C4-2B (cell line): Measurements from ENCODE around the gene ELOA2.
A peak's percentile ranks its signal among the peaks of the same experiment; 100 is the strongest.
"Not testable (repeated sequence)": the region's sequence is repeated elsewhere in the genome, so short reads cannot be mapped to it uniquely, and the experiment has no call there.

Experiments
- H3K27ac ChIP-seq: fragments of 450-650 bp; 2 replicates; pipeline ENCODE4 v1.5.1; 2017
- CTCF ChIP-seq: fragments of 450-650 bp; conservative IDR thresholded peaks from 2 replicates; pipeline ENCODE4 v1.5.1; 2017; ENCODE audit warnings: mild to moderate bottlenecking
- ZFX ChIP-seq: fragments of 450-650 bp; IDR thresholded peaks from 2 replicates; pipeline ENCODE4 v1.6.1; 2017

ELOA2 gene

GRCh38 chr18:47062471-47062870 lies 27.1 kb upstream of the ELOA2 start:
- H3K27ac ChIP-seq = no peak overlapping the region
- TF ChIP-seq ZFX = no peak
- no peak for TF ChIP-seq CTCF

GRCh38 chr18:47054369-47054768 lies 18.9 kb upstream of the ELOA2 start:
- TF ChIP-seq CTCF = no peak
- no peak for TF ChIP-seq ZFX

DNA sequence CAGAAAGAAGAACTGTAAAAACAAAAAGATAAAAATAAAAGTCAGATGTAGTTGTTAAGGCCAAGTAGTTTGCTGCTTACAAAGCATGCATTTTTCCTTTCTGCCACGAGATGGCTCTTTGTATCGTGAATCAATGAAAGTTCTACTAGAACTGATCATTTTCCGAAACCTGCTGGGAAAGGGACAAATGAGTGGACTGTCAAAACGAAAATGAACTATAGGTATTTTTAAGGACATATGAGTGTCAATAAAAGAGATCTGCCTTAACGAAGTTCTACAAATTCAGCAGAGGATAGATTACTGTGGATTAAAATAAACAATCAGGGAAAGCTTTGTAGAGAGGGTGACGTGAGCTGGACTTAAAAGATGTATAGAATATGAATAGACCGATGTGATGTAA lies 15.0 kb upstream of the ELOA2 start:
- H3K27ac ChIP-seq = no peak overlapping the region
- TF ChIP-seq ZFX (no peak), CTCF (peak; percentile 75)

More at GRCh38 chr18:47054369-47054768, 18.9 kb upstream of the ELOA2 start:
- H3K27ac ChIP-seq = no peak overlapping the region

DNA sequence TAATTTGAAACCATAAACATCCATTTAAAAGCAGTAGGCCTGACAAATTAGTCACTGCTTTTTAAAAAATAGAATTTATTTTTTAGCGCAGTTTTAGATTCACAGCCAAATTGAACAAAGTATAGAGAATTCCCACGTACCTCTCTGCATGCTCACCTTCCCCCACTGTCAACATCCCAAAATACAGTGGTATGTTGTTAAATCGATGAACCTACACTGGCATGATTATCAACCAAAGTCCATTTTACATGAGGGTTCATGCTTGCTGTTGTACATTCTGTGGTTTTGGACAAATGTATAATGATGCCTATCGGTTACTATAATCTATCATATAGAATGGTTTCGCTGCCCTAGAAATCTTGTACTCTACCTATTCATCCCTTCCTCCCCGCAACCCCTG lies 5.6 kb upstream of the ELOA2 start:
- no peak for TF ChIP-seq CTCF
- H3K27ac ChIP-seq = no peak overlapping the region

GRCh38 chr18:47036927-47037578 lies 1.6 kb upstream of the ELOA2 start:
- H3K27ac ChIP-seq = no peak overlapping the region
- TF ChIP-seq ZFX (no peak), CTCF (no peak)

- no peak overlapping the region for H3K27ac ChIP-seq
- TF ChIP-seq ZFX = no peak
- peak; percentile 72 for TF ChIP-seq CTCF
Observed at GRCh38 chr18:47036298-47036874, 965 bp upstream of the ELOA2 start.

- H3K27ac ChIP-seq = not testable (repeated sequence)
Observed at GRCh38 chr18:47034591-47034990, 830 bp downstream of the ELOA2 start.

DNA sequence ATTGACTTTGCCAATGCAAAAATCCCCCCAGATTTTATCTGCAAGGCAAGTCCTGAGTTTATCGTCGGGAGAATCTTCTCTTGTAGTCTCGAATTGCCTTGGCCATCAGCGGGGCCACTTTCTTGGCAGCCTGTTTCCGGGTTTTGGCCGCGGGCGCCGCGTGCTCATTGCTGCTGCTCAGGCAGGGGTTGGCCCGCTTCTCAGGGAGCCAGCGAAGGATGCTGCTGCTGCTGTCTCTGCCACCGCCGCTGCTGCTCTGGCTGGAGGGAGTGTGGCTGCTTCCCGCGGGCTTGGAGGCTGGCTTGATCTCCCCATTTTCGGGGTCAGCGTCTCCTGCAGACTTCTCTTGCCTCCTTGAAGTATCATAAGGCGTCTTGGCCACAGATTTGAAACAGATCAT lies 2.5 kb downstream of the ELOA2 start:
- H3K27ac ChIP-seq = no peak overlapping the region
- no peak for TF ChIP-seq CTCF
- no peak for TF ChIP-seq ZFX

- H3K27ac ChIP-seq = not testable (repeated sequence)
Observed at GRCh38 chr18:47030887-47031286, 4.5 kb downstream of the ELOA2 start.

- H3K27ac ChIP-seq = not testable (repeated sequence)
Observed at GRCh38 chr18:47029684-47030353, 5.6 kb downstream of the ELOA2 start.

- H3K27ac ChIP-seq = not testable (repeated sequence)
Observed at GRCh38 chr18:47028738-47029137, 6.7 kb downstream of the ELOA2 start.
